Measurements from ENCODE around the gene TNNT2.

DNA sequence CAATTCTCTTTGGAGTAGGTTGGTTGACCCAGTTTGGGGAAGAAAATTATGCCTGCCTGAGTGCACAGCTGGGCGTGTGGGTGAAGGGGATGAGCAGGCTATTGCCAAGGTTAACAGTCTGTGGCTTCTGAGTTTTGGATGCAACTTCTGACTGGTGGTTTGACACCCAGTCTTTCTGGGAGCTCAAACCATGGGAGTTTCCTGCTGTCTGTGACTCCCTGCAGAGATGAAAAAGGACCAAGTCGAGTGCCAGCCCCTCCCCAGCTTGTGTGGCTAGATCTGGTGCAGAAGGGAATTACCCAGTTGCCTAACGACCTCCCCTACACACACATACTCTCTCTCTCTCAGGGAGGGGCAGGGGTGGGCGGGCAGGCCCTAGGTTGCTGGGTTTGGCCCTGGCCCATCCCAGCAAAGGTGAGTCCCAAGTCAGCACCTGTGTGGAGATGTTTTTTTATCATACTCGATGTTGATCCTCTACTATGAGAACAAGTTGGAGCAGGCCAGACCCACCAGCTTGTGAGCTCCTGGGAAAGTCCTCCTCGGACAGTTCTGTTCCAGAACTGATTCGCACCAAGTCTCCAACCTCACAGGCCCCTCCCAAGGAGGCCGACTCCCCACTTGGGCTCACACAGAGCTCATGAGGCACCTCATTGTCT is 66.0 kb downstream of the TNNT2 start:
- TF ChIP-seq CTCF (IDR thresholded peaks at IDR 0.05), result no peak
- TF ChIP-seq POLR2A (IDR thresholded peaks at IDR 0.05), result peak in 2 of 4 donors; percentile 3

Data from esophagus squamous epithelium (tissue), 4 donors.